SK-N-SH treated with all-trans-retinoic acid at 6 μM for 48 hours (cell line): ENCODE measurements around the gene RAB11FIP4.

Source experiments
- ATAC-seq: fragments of 200-7000 bp; cut with Tn5 transposase; 3 replicates; pipeline ENCODE4 v1.9.1; 2020; ENCODE audit warnings: mild to moderate bottlenecking, moderate library complexity
- ARNTL ChIP-seq: fragments of 450-650 bp; formaldehyde crosslinking; IDR thresholded peaks from 2 replicates; pipeline ENCODE4 v1.5.0; 2020; ENCODE audit warnings: low read depth, mild to moderate bottlenecking, moderate library complexity, borderline replicate concordance
- BACH2 ChIP-seq: fragments of 250-450 bp; sonication (Bioruptor Pico); IDR thresholded peaks from 2 replicates; pipeline ENCODE4 v1.9.0; 2021; ENCODE audit warnings: mild to moderate bottlenecking, borderline replicate concordance
- CSDC2 ChIP-seq: fragments of 250-450 bp; sonication (Bioruptor Pico); IDR thresholded peaks from 2 replicates; pipeline ENCODE4 v1.5.0; 2020; ENCODE audit warnings: mild to moderate bottlenecking, moderate library complexity
- ESRRG ChIP-seq: fragments of 250-450 bp; sonication (Bioruptor Pico); IDR thresholded peaks from 2 replicates; pipeline ENCODE4 v1.6.1; 2021; ENCODE audit warnings: mild to moderate bottlenecking
- GLIS3 ChIP-seq: fragments of 250-450 bp; sonication (Bioruptor Pico); IDR thresholded peaks from 2 replicates; pipeline ENCODE4 v1.5.0; 2020; ENCODE audit warnings: mild to moderate bottlenecking, moderate library complexity
- ISL1 ChIP-seq: fragments of 250-450 bp; sonication (Bioruptor Pico); IDR thresholded peaks from 2 replicates; pipeline ENCODE4 v2.1.2; 2022; ENCODE audit warnings: mild to moderate bottlenecking, moderate library complexity
- OSR1 ChIP-seq: fragments of 250-450 bp; sonication (Bioruptor Pico); IDR thresholded peaks from 2 replicates; pipeline ENCODE4 v1.8.0; 2022; ENCODE audit warnings: moderate library complexity, mild to moderate bottlenecking, inconsistent platforms
- PPARA ChIP-seq: fragments of 250-450 bp; sonication (Bioruptor Pico); IDR thresholded peaks from 2 replicates; pipeline ENCODE4 v1.5.0; 2020; ENCODE audit warnings: mild to moderate bottlenecking, borderline replicate concordance
- RARB ChIP-seq: fragments of 250-450 bp; sonication (Bioruptor Pico); IDR thresholded peaks from 2 replicates; pipeline ENCODE4 v1.8.0; 2021; ENCODE audit warnings: mild to moderate bottlenecking, moderate library complexity
- SNAI2 ChIP-seq: fragments of 250-450 bp; sonication (Bioruptor Pico); IDR thresholded peaks from 2 replicates; pipeline ENCODE4 v1.5.0; 2020; ENCODE audit warnings: mild to moderate bottlenecking, moderate library complexity
- TCF4 ChIP-seq: fragments of 250-450 bp; sonication (Bioruptor Pico); IDR thresholded peaks from 2 replicates; pipeline ENCODE4 v1.8.0; 2021; ENCODE audit warnings: mild to moderate bottlenecking, moderate library complexity, borderline replicate concordance
- TOX ChIP-seq: fragments of 250-450 bp; sonication (Bioruptor Pico); IDR thresholded peaks from 2 replicates; pipeline ENCODE4 v1.8.0; 2021; ENCODE audit warnings: mild to moderate bottlenecking, moderate library complexity, borderline replicate concordance
- ZC3H10 ChIP-seq: fragments of 250-450 bp; sonication (Bioruptor Pico); IDR thresholded peaks from 2 replicates; pipeline ENCODE4 v1.5.1; 2021; ENCODE audit warnings: mild to moderate bottlenecking, moderate library complexity
- ZFP3 ChIP-seq: fragments of 250-450 bp; sonication (Bioruptor Pico); IDR thresholded peaks from 2 replicates; pipeline ENCODE4 v1.5.0; 2020; ENCODE audit warnings: mild to moderate bottlenecking, moderate library complexity
- ZNF565 ChIP-seq: fragments of 450-650 bp; formaldehyde crosslinking; conservative IDR thresholded peaks from 2 replicates; pipeline ENCODE4 v1.5.0; 2020; ENCODE audit warnings: low read depth, mild to moderate bottlenecking, moderate library complexity
- ZNF8 ChIP-seq: fragments of 450-650 bp; formaldehyde crosslinking; IDR thresholded peaks from 2 replicates; pipeline ENCODE4 v1.5.0; 2020; ENCODE audit warnings: mild to moderate bottlenecking, moderate library complexity
- TF ChIP-seq, protein P1 (sequence below): fragments of 250-450 bp; sonication (Bioruptor Pico); IDR thresholded peaks from 2 replicates; pipeline ENCODE4 v1.5.1; 2021; ENCODE audit warnings: mild to moderate bottlenecking, moderate library complexity
- TF ChIP-seq, protein P2 (sequence below): fragments of 250-450 bp; sonication (Bioruptor Pico); IDR thresholded peaks from 2 replicates; pipeline ENCODE4 v1.5.1; 2020; ENCODE audit warnings: low read depth, mild to moderate bottlenecking, moderate library complexity
- TF ChIP-seq, protein P3 (sequence below): fragments of 250-450 bp; sonication (Bioruptor Pico); IDR thresholded peaks from 2 replicates; pipeline ENCODE4 v1.5.0; 2020; ENCODE audit warnings: mild to moderate bottlenecking, moderate library complexity
- TF ChIP-seq, protein P4 (sequence below): fragments of 250-450 bp; sonication (Bioruptor Pico); IDR thresholded peaks from 2 replicates; pipeline ENCODE4 v1.8.0; 2020; ENCODE audit warnings: mild to moderate bottlenecking, moderate library complexity, borderline replicate concordance

Gene RAB11FIP4

DNA sequence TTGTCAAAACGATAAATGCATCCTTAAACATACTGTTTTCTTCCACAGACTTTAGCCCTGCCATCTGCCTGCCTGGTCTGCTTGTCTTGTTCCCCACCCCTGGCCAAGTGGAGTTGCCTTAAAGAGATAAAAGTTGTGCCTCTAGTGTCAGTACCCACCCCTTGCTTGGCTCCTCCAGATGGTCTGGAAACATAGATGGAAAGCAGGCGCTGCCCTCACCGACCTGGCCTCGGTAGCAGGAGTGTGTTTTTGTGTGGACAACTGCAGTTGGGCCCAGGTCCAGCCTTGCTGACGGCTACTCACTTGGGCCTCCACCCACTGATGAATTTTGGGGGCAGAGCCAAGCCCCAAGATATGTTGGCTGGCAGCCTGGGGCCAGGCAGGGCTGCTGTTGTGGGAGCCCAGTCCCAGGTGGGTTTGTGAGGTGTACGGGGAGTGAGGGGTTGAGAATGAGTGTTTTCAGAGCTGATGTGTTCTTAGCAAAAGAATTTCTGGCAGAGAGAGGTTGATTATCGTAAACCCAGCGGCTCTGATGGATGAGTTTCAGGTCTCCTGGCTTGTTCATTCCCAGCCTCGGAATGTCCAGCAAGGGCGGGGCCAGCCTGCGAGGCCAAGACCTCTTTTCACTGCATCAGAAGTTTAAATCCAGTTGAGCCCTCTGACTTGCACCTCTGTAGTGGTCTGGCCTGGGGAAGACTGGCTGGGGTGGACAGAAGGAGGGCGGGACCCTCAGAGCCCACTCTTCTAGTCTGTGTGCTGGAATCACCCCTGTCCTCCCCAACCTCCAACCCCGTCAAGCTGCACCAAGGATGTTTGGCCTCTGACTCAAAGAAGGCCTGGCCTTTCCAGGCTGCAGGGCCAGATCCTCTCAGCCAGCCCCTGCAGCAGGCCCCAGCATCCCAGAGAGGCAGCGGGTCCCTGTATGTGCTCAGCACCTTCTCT lies 179.7 kb downstream of the RAB11FIP4 start:
- 0 out of 2 replicates have a peak, but pooled peaks have one; percentile 38 for TF ChIP-seq ISL1 (CRISPR knock-in tag)
- no peak for TF ChIP-seq ZNF565
- peak; percentile 87 for ATAC-seq

DNA sequence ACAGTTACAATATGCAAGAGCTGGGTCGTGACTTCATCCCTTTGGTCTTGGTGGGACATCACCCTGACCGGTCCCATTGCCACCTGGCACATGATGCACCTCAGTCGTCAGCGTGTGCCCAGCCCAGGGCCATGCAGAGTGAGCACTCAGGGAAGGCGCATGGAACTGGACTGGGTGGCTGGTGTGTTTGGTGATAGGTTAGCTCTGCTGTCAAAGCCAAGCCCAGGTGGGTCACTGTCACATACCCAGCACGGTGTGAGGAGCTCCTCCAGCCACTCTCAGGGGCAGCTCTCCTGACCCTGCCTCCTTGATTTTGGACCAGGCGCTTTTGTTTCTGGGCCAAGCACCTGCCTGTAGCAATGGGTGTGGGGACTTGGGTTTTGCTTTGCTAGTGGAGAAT lies 180.9 kb downstream of the RAB11FIP4 start:
- TF ChIP-seq ZFP3 (CRISPR knock-in tag) (no peak), PPARA (CRISPR knock-in tag) (no peak), CSDC2 (CRISPR knock-in tag) (no peak), ISL1 (CRISPR knock-in tag) (no peak), BACH2 (no peak), SNAI2 (CRISPR knock-in tag) (no peak), TOX (no peak), ZC3H10 (CRISPR knock-in tag) (no peak), ARNTL (no peak), TCF4 (CRISPR knock-in tag) (no peak), GLIS3 (CRISPR knock-in tag) (no peak)
- TF ChIP-seq, protein P1, sequence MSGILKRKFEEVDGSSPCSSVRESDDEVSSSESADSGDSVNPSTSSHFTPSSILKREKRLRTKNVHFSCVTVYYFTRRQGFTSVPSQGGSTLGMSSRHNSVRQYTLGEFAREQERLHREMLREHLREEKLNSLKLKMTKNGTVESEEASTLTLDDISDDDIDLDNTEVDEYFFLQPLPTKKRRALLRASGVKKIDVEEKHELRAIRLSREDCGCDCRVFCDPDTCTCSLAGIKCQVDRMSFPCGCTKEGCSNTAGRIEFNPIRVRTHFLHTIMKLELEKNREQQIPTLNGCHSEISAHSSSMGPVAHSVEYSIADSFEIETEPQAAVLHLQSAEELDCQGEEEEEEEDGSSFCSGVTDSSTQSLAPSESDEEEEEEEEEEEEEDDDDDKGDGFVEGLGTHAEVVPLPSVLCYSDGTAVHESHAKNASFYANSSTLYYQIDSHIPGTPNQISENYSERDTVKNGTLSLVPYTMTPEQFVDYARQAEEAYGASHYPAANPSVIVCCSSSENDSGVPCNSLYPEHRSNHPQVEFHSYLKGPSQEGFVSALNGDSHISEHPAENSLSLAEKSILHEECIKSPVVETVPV (CRISPR knock-in tag): no peak
- TF ChIP-seq, protein P2, sequence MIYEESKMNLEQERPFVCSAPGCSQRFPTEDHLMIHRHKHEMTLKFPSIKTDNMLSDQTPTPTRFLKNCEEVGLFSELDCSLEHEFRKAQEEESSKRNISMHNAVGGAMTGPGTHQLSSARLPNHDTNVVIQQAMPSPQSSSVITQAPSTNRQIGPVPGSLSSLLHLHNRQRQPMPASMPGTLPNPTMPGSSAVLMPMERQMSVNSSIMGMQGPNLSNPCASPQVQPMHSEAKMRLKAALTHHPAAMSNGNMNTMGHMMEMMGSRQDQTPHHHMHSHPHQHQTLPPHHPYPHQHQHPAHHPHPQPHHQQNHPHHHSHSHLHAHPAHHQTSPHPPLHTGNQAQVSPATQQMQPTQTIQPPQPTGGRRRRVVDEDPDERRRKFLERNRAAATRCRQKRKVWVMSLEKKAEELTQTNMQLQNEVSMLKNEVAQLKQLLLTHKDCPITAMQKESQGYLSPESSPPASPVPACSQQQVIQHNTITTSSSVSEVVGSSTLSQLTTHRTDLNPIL: no peak
- TF ChIP-seq, protein P3, sequence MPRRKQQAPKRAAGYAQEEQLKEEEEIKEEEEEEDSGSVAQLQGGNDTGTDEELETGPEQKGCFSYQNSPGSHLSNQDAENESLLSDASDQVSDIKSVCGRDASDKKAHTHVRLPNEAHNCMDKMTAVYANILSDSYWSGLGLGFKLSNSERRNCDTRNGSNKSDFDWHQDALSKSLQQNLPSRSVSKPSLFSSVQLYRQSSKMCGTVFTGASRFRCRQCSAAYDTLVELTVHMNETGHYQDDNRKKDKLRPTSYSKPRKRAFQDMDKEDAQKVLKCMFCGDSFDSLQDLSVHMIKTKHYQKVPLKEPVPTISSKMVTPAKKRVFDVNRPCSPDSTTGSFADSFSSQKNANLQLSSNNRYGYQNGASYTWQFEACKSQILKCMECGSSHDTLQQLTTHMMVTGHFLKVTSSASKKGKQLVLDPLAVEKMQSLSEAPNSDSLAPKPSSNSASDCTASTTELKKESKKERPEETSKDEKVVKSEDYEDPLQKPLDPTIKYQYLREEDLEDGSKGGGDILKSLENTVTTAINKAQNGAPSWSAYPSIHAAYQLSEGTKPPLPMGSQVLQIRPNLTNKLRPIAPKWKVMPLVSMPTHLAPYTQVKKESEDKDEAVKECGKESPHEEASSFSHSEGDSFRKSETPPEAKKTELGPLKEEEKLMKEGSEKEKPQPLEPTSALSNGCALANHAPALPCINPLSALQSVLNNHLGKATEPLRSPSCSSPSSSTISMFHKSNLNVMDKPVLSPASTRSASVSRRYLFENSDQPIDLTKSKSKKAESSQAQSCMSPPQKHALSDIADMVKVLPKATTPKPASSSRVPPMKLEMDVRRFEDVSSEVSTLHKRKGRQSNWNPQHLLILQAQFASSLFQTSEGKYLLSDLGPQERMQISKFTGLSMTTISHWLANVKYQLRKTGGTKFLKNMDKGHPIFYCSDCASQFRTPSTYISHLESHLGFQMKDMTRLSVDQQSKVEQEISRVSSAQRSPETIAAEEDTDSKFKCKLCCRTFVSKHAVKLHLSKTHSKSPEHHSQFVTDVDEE: no peak
- TF ChIP-seq, protein P4, sequence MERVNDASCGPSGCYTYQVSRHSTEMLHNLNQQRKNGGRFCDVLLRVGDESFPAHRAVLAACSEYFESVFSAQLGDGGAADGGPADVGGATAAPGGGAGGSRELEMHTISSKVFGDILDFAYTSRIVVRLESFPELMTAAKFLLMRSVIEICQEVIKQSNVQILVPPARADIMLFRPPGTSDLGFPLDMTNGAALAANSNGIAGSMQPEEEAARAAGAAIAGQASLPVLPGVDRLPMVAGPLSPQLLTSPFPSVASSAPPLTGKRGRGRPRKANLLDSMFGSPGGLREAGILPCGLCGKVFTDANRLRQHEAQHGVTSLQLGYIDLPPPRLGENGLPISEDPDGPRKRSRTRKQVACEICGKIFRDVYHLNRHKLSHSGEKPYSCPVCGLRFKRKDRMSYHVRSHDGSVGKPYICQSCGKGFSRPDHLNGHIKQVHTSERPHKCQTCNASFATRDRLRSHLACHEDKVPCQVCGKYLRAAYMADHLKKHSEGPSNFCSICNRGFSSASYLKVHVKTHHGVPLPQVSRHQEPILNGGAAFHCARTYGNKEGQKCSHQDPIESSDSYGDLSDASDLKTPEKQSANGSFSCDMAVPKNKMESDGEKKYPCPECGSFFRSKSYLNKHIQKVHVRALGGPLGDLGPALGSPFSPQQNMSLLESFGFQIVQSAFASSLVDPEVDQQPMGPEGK (CRISPR knock-in tag): no peak

DNA sequence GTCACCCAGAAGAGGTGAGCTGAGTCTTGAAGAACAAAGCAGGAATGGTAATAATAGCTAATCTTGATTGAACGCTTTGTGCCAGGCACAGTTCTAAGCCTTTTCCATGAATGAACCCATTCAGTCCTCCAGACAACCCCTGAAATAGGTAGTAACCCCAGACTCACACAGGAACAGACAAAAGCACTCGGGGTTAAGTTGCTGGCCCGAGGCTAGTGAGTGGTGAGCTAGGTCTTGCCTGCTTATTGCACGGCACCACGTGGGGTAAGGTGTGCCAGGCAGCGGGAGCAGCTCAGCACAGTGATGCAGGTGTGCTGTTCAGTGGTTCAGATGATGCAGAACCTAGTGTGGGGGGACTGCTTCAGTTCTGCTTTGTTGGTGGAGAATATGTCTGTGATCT lies 181.6 kb downstream of the RAB11FIP4 start:
- TF ChIP-seq BACH2 (no peak), ZNF565 (no peak), OSR1 (CRISPR knock-in tag) (no peak), ARNTL (no peak), ZNF8 (no peak), TOX (no peak), RARB (CRISPR knock-in tag) (no peak), ESRRG (no peak), GLIS3 (CRISPR knock-in tag) (no peak), ZFP3 (CRISPR knock-in tag) (no peak), ZC3H10 (CRISPR knock-in tag) (no peak), PPARA (CRISPR knock-in tag) (no peak), SNAI2 (CRISPR knock-in tag) (no peak), TCF4 (CRISPR knock-in tag) (no peak), CSDC2 (CRISPR knock-in tag) (no peak)
- TF ChIP-seq, protein P1 (CRISPR knock-in tag): no peak
- TF ChIP-seq, protein P4 (CRISPR knock-in tag): no peak

More for the DNA sequence above, 180.9 kb downstream of the RAB11FIP4 start:
- no peak for ATAC-seq

More for the DNA sequence above, 181.6 kb downstream of the RAB11FIP4 start:
- ATAC-seq: no peak
